ENCODE data around the gene SLC38A7. TPM values are rescaled to one million over a fixed set of nuclear protein-coding genes. Genes with fewer than 3 reads are reported as not detected.

The SLC38A7 gene
- total RNA-seq, 1 experiment from 2014 or later = 9.8 TPM

GRCh38 chr16:58679763-58680162, 4.8 kb downstream of the SLC38A7 start (continued):
- TF ChIP-seq REST (IDR thresholded peaks at IDR 0.05; ENCODE audit: low read depth) (no peak), POLR2AphosphoS5 (IDR thresholded peaks at IDR 0.05; ENCODE audit: low read depth, low read length) (no peak)

- Histone ChIP-seq H3K9ac (ENCODE audit: low read length) (no peak overlapping the region), H3K27me3 (ENCODE audit: insufficient read depth, low read length) (no peaks in the 10 kb centered on the region), H3K4me3 (replicated peaks in 1 of 2; ENCODE audit: low read depth in 1 of 2, low read length in 2 of 2) (no peak overlapping the region), H3K4me1 (ENCODE audit: control insufficient read depth in 1 of 2, insufficient read depth in 2 of 2, low read length in 2 of 2) (peaks cover 0 to 3% of the 10 kb centered on the region in 2 experiments; a peak in 2 of 4 replicates), H4K20me1 (ENCODE audit: insufficient read depth) (no peaks in the 10 kb centered on the region), H3K4me2 (ENCODE audit: low read length) (no peak overlapping the region), H3K9me2 (ENCODE audit: insufficient read depth) (no peaks in the 10 kb centered on the region), H3K27ac (ENCODE audit: low read depth, low read length) (no peak overlapping the region), H2AFZ (ENCODE audit: low read depth, low read length, poor library complexity, severe bottlenecking) (no peak overlapping the region), H3K36me3 (ENCODE audit: control insufficient read depth in 1 of 2, insufficient read depth in 2 of 2, low read length in 2 of 2) (no peaks in the 10 kb centered on the region; a peak in 1 of 4 replicates), H3K79me2 (ENCODE audit: insufficient read depth, low read length) (no peaks in the 10 kb centered on the region), H3K9me3 (ENCODE audit: control insufficient read depth in 1 of 2, insufficient read depth in 1 of 2, low read depth in 1 of 2, low read length in 2 of 2) (no peaks in the 10 kb centered on the region)
- ChIA-PET RAD21 (ENCODE audit: low non-redundant PET in 1 of 2, low total read pairs in 2 of 2, uncharacterized antibody in 2 of 2, unreplicated experiment in 2 of 2) (interaction anchor here (0.9 to 1.5 kb wide), 2 partner anchors 77 to 78 kb away, joined by 4 to 8 read pairs; no protein-coding TSS in a partner anchor), CTCF (interaction anchor here (1.0 to 1.7 kb wide), 2 partner anchors 78 to 337 kb away, joined by 3 to 15 read pairs; no protein-coding TSS in a partner anchor), POLR2A (no interaction called here)
- no peak for DNase-seq (ENCODE audit: low read depth, low spot score)
- intact Hi-C loops (cut with micrococcal nuclease) = loop anchor here (1.0 kb wide), 1 partner anchor 78 kb away; no protein-coding TSS in a partner anchor
- TF ChIP-seq CTCF (IDR thresholded peaks at IDR 0.05 in 2 of 3, conservative IDR thresholded peaks at IDR 0.05 in 1 of 3; ENCODE audit: borderline replicate concordance in 1 of 3, insufficient read depth in 1 of 3, low read depth in 2 of 3, low read length in 2 of 3) = peak in 2 of 3 experiments; percentile 23; a peak in 3 of 6 replicates
- no peak for TF ChIP-seq YY1 (IDR thresholded peaks at IDR 0.05; ENCODE audit: extremely low read depth, insufficient replicate concordance, low read depth, low read length)
- peak; percentile 44; the same call in 1 of the 2 replicates for TF ChIP-seq RAD21 (IDR thresholded peaks at IDR 0.05; ENCODE audit: low read depth)
- TF ChIP-seq REST (IDR thresholded peaks at IDR 0.05; ENCODE audit: low read depth) = no peak
- no peak for TF ChIP-seq CEBPB (IDR thresholded peaks at IDR 0.05; ENCODE audit: low read depth)
- no peak for TF ChIP-seq SP1 (IDR thresholded peaks at IDR 0.05; ENCODE audit: low read depth)
- peak; percentile 73 for ATAC-seq
- BruUV-seq (replicated peaks) = no TSS peak
Measured at GRCh38 chr16:58678716-58679115, 5.9 kb downstream of the SLC38A7 start.
